WTC11 (cell line): Measurements from ENCODE around the gene PACSIN1. TPM values are rescaled to one million over a fixed set of nuclear protein-coding genes. Genes with fewer than 3 reads are reported as not detected.
A peak's percentile ranks its signal among the peaks of the same experiment; 100 is the strongest.

Experiments used
- ATAC-seq: fragments of 200-7000 bp; cut with Tn5 transposase; 2 replicates; pipeline ENCODE4 v1.10.0; 2021; ENCODE audit warnings: mild to moderate bottlenecking, moderate library complexity
- CTCF ChIA-PET: fragments of 300-600 bp; sonication (Branson Sonifier 250); formaldehyde crosslinking; loops from one replicate; lab custom pipeline; 2021; ENCODE audit warnings: antibody characterized with exemption; lab: Charles Lee
- POLR2A ChIA-PET: fragments of 350-600 bp; sonication (Branson Sonifier 250); formaldehyde crosslinking; loops from one replicate; lab custom pipeline; 2021; ENCODE audit warnings: antibody characterized with exemption; lab: Charles Lee
- DNase-seq: peaks from one replicate; pipeline ENCODE4 v3.0.0; 2021; ENCODE audit warnings: low spot score
- H3K27ac Mint-ChIP-seq: 2 replicates; pipeline ENCODE4 v1.8.0; 2021; ENCODE audit warnings: mixed read lengths
- H3K27me3 Mint-ChIP-seq: 2 replicates; pipeline ENCODE4 v1.8.0; 2021; ENCODE audit warnings: low read depth, mild to moderate bottlenecking, moderate library complexity, mixed read lengths
- H3K36me3 Mint-ChIP-seq: 2 replicates; pipeline ENCODE4 v1.8.0; 2021; ENCODE audit warnings: mixed read lengths
- H3K4me1 Mint-ChIP-seq: 2 replicates; pipeline ENCODE4 v1.8.0; 2022; ENCODE audit warnings: mixed read lengths
- H3K4me3 Mint-ChIP-seq: 2 replicates; pipeline ENCODE4 v1.8.0; 2021; ENCODE audit warnings: mild to moderate bottlenecking, moderate library complexity, mixed read lengths
- H3K9me3 Mint-ChIP-seq: 2 replicates; pipeline ENCODE4 v1.8.0; 2021; ENCODE audit warnings: mixed read lengths
- ATF1 ChIP-seq: sonication (generic); formaldehyde crosslinking; IDR thresholded peaks from 2 replicates; pipeline ENCODE4 v1.8.1; 2023; ENCODE audit warnings: mild to moderate bottlenecking, moderate library complexity, missing genetic modification reagents
- CBFB ChIP-seq: sonication (generic); formaldehyde crosslinking; IDR thresholded peaks from 2 replicates; pipeline ENCODE4 v1.8.1; 2022; ENCODE audit warnings: mild to moderate bottlenecking, low read depth, missing genetic modification reagents
- HMGA2 ChIP-seq: fragments of 250-450 bp; sonication (Bioruptor Pico); IDR thresholded peaks from 2 replicates; pipeline ENCODE4 v1.4.0; 2021; ENCODE audit warnings: mild to moderate bottlenecking, moderate library complexity
- MXD4 ChIP-seq: fragments of 250-450 bp; sonication (Bioruptor Pico); IDR thresholded peaks from 2 replicates; pipeline ENCODE4 v1.8.0; 2021; ENCODE audit warnings: mild to moderate bottlenecking, moderate library complexity, borderline replicate concordance
- NR2C2 ChIP-seq: sonication (generic); formaldehyde crosslinking; IDR thresholded peaks from 2 replicates; pipeline ENCODE4 v1.8.0; 2022; ENCODE audit warnings: mild to moderate bottlenecking, missing genetic modification reagents
- SMAD3 ChIP-seq: sonication (generic); formaldehyde crosslinking; IDR thresholded peaks from 2 replicates; pipeline ENCODE4 v1.8.0; 2022; ENCODE audit warnings: missing genetic modification reagents, mild to moderate bottlenecking, borderline replicate concordance
- TP53 ChIP-seq: sonication (generic); formaldehyde crosslinking; IDR thresholded peaks from 2 replicates; pipeline ENCODE4 v1.8.1; 2023; ENCODE audit warnings: mild to moderate bottlenecking, missing genetic modification reagents
- ZNF281 ChIP-seq: sonication (generic); formaldehyde crosslinking; IDR thresholded peaks from 2 replicates; pipeline ENCODE4 v1.8.0; 2023; ENCODE audit warnings: mild to moderate bottlenecking, missing genetic modification reagents
- ZNF317 ChIP-seq: sonication (generic); formaldehyde crosslinking; IDR thresholded peaks from 2 replicates; pipeline ENCODE4 v1.8.1; 2023; ENCODE audit warnings: low read depth, mild to moderate bottlenecking, moderate library complexity, missing genetic modification reagents, borderline replicate concordance
- ZSCAN18 ChIP-seq: fragments of 250-450 bp; sonication (Bioruptor Pico); IDR thresholded peaks from 2 replicates; pipeline ENCODE4 v2.1.2; 2022; ENCODE audit warnings: mild to moderate bottlenecking, moderate library complexity
- total RNA-seq: library from RNA; stranded (reverse); gene quantifications from 3 replicates; pipeline ENCODE4 v1.2.3, GENCODE V29; 2021
- TF ChIP-seq, protein P1 (sequence below): sonication (generic); formaldehyde crosslinking; IDR thresholded peaks from 2 replicates; pipeline ENCODE4 v1.8.0; 2023; ENCODE audit warnings: missing genetic modification reagents, mild to moderate bottlenecking, borderline replicate concordance
- TF ChIP-seq, protein P2 (sequence below): sonication (generic); formaldehyde crosslinking; IDR thresholded peaks from 2 replicates; pipeline ENCODE4 v1.8.1; 2023; ENCODE audit warnings: mild to moderate bottlenecking, missing genetic modification reagents, moderate library complexity
- TF ChIP-seq, protein P3 (sequence below): sonication (generic); formaldehyde crosslinking; IDR thresholded peaks from 2 replicates; pipeline ENCODE4 v1.8.1; 2023; ENCODE audit warnings: mild to moderate bottlenecking, moderate library complexity, missing genetic modification reagents
- TF ChIP-seq, protein P4 (sequence below): fragments of 250-450 bp; sonication (Bioruptor Pico); IDR thresholded peaks from 2 replicates; pipeline ENCODE4 v1.9.0; 2021; ENCODE audit warnings: mild to moderate bottlenecking, borderline replicate concordance
- TF ChIP-seq, protein P5 (sequence below): sonication (generic); formaldehyde crosslinking; IDR thresholded peaks from 2 replicates; pipeline ENCODE4 v1.8.0; 2022; ENCODE audit warnings: mild to moderate bottlenecking, missing genetic modification reagents

PACSIN1 gene
- total RNA-seq, 1 experiment from 2014 or later: 12.6 TPM

DNA sequence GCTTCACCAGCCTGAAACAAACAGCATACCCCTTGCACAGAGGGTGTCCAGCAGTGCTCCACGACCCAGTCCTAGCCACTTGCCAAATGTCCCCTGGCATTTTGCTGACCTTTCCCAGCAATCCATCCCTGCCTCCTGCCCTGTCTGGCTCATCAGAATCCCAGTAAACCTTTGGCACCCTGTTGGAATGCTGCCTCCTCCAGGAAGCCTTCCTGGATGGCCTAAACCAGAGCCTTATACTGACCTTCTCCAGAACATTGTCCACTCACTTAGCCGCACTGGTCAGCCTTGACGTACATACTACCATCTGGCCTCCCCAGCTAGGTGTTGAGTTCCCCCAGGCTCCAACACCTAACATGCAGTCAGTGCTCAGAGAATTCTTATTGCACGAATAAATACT lies 2.0 kb upstream of the PACSIN1 start (continued):
- TF ChIP-seq ATF1 (CRISPR knock-in tag): no peak
- no peak for TF ChIP-seq ZNF317 (CRISPR knock-in tag)
- TF ChIP-seq ZSCAN18: no peak

GRCh38 chr6:34466242-34467185 lies 638 bp downstream of the PACSIN1 start:
- DNase-seq (no peak), ATAC-seq (peak; percentile 2)
- no peak overlapping the region for H3K27ac Mint-ChIP-seq
- H3K9me3 Mint-ChIP-seq: no peaks in the 10 kb centered on the region
- no peaks in the 10 kb centered on the region for H3K36me3 Mint-ChIP-seq
- H3K4me1 Mint-ChIP-seq: peaks cover 19% of the 10 kb centered on the region
- H3K4me3 Mint-ChIP-seq: peak overlapping the region; percentile 77
- CTCF ChIA-PET: interaction anchor here (1.3 to 4.3 kb wide), 5 partner anchors 9 to 290 kb away, joined by 3 to 25 read pairs (median 4); no protein-coding TSS in a partner anchor
- POLR2A ChIA-PET: interaction anchor here (0.6 to 1.0 kb wide), 3 partner anchors 166 to 464 kb away, joined by 3 read pairs; no protein-coding TSS in a partner anchor
- peaks cover 9% of the 10 kb centered on the region for H3K27me3 Mint-ChIP-seq
- TF ChIP-seq TP53 (no peak), SMAD3 (no peak), ZNF281 (no peak), MXD4 (no peak), HMGA2 (CRISPR knock-in tag) (no peak), CBFB (CRISPR knock-in tag) (no peak), NR2C2 (CRISPR knock-in tag) (no peak)
- TF ChIP-seq, protein P1, sequence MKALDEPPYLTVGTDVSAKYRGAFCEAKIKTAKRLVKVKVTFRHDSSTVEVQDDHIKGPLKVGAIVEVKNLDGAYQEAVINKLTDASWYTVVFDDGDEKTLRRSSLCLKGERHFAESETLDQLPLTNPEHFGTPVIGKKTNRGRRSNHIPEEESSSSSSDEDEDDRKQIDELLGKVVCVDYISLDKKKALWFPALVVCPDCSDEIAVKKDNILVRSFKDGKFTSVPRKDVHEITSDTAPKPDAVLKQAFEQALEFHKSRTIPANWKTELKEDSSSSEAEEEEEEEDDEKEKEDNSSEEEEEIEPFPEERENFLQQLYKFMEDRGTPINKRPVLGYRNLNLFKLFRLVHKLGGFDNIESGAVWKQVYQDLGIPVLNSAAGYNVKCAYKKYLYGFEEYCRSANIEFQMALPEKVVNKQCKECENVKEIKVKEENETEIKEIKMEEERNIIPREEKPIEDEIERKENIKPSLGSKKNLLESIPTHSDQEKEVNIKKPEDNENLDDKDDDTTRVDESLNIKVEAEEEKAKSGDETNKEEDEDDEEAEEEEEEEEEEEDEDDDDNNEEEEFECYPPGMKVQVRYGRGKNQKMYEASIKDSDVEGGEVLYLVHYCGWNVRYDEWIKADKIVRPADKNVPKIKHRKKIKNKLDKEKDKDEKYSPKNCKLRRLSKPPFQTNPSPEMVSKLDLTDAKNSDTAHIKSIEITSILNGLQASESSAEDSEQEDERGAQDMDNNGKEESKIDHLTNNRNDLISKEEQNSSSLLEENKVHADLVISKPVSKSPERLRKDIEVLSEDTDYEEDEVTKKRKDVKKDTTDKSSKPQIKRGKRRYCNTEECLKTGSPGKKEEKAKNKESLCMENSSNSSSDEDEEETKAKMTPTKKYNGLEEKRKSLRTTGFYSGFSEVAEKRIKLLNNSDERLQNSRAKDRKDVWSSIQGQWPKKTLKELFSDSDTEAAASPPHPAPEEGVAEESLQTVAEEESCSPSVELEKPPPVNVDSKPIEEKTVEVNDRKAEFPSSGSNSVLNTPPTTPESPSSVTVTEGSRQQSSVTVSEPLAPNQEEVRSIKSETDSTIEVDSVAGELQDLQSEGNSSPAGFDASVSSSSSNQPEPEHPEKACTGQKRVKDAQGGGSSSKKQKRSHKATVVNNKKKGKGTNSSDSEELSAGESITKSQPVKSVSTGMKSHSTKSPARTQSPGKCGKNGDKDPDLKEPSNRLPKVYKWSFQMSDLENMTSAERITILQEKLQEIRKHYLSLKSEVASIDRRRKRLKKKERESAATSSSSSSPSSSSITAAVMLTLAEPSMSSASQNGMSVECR (CRISPR knock-in tag): no peak
- TF ChIP-seq, protein P2, sequence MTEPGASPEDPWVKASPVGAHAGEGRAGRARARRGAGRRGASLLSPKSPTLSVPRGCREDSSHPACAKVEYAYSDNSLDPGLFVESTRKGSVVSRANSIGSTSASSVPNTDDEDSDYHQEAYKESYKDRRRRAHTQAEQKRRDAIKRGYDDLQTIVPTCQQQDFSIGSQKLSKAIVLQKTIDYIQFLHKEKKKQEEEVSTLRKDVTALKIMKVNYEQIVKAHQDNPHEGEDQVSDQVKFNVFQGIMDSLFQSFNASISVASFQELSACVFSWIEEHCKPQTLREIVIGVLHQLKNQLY (CRISPR knock-in tag): no peak
- TF ChIP-seq, protein P3, sequence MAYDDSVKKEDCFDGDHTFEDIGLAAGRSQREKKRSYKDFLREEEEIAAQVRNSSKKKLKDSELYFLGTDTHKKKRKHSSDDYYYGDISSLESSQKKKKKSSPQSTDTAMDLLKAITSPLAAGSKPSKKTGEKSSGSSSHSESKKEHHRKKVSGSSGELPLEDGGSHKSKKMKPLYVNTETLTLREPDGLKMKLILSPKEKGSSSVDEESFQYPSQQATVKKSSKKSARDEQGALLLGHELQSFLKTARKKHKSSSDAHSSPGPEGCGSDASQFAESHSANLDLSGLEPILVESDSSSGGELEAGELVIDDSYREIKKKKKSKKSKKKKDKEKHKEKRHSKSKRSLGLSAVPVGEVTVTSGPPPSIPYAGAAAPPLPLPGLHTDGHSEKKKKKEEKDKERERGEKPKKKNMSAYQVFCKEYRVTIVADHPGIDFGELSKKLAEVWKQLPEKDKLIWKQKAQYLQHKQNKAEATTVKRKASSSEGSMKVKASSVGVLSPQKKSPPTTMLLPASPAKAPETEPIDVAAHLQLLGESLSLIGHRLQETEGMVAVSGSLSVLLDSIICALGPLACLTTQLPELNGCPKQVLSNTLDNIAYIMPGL (CRISPR knock-in tag): no peak
- TF ChIP-seq, protein P4, sequence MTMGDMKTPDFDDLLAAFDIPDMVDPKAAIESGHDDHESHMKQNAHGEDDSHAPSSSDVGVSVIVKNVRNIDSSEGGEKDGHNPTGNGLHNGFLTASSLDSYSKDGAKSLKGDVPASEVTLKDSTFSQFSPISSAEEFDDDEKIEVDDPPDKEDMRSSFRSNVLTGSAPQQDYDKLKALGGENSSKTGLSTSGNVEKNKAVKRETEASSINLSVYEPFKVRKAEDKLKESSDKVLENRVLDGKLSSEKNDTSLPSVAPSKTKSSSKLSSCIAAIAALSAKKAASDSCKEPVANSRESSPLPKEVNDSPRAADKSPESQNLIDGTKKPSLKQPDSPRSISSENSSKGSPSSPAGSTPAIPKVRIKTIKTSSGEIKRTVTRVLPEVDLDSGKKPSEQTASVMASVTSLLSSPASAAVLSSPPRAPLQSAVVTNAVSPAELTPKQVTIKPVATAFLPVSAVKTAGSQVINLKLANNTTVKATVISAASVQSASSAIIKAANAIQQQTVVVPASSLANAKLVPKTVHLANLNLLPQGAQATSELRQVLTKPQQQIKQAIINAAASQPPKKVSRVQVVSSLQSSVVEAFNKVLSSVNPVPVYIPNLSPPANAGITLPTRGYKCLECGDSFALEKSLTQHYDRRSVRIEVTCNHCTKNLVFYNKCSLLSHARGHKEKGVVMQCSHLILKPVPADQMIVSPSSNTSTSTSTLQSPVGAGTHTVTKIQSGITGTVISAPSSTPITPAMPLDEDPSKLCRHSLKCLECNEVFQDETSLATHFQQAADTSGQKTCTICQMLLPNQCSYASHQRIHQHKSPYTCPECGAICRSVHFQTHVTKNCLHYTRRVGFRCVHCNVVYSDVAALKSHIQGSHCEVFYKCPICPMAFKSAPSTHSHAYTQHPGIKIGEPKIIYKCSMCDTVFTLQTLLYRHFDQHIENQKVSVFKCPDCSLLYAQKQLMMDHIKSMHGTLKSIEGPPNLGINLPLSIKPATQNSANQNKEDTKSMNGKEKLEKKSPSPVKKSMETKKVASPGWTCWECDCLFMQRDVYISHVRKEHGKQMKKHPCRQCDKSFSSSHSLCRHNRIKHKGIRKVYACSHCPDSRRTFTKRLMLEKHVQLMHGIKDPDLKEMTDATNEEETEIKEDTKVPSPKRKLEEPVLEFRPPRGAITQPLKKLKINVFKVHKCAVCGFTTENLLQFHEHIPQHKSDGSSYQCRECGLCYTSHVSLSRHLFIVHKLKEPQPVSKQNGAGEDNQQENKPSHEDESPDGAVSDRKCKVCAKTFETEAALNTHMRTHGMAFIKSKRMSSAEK (CRISPR knock-in tag): no peak
- TF ChIP-seq, protein P5, sequence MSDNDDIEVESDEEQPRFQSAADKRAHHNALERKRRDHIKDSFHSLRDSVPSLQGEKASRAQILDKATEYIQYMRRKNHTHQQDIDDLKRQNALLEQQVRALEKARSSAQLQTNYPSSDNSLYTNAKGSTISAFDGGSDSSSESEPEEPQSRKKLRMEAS (CRISPR knock-in tag): no peak
